Measurements from ENCODE around the gene CES1.
"Not testable (repeated sequence)": the region's sequence is repeated elsewhere in the genome, so short reads cannot be mapped to it uniquely, and the experiment has no call there.

Gene CES1

DNA sequence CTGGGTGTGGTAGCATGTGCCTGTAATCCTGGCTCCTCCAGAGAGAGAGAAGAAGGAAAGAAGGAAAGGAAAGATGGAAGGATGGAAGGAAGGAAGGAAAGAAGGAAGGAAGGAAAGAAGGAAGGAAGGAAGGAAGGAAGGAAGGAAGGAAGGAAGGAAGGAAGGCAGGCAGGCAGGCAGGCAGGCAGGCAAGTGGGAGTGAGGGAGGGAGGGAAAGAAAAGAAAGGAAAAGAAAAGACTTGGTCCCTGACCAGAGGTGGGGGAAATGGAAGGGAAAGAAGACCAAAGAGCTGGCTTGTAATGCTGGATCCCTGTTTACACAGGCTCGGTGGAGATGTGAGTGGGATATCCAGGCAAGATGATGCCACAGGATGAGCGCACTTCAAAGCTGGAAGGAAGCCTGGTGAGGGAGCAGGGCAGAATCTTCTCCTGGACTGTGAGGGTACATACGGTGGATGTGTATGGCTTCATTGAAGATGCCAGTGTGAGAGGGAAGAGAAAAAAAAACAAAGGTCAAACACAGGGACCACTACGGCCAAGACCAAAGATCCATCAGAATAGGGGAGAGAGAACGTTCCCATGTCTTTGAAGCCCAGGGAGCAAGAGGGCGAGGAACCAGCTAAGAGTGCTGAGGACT is 2.1 kb downstream of the CES1 start:
- no peaks in the 10 kb centered on the region for H3K27me3 ChIP-seq (ENCODE audit: insufficient read depth, low read depth, severe bottlenecking)
- TF ChIP-seq, protein P1, sequence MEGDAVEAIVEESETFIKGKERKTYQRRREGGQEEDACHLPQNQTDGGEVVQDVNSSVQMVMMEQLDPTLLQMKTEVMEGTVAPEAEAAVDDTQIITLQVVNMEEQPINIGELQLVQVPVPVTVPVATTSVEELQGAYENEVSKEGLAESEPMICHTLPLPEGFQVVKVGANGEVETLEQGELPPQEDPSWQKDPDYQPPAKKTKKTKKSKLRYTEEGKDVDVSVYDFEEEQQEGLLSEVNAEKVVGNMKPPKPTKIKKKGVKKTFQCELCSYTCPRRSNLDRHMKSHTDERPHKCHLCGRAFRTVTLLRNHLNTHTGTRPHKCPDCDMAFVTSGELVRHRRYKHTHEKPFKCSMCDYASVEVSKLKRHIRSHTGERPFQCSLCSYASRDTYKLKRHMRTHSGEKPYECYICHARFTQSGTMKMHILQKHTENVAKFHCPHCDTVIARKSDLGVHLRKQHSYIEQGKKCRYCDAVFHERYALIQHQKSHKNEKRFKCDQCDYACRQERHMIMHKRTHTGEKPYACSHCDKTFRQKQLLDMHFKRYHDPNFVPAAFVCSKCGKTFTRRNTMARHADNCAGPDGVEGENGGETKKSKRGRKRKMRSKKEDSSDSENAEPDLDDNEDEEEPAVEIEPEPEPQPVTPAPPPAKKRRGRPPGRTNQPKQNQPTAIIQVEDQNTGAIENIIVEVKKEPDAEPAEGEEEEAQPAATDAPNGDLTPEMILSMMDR (IDR thresholded peaks at IDR 0.05; ENCODE audit: low read depth, low read length) = no peak
- DNase-seq = no peak

DNA sequence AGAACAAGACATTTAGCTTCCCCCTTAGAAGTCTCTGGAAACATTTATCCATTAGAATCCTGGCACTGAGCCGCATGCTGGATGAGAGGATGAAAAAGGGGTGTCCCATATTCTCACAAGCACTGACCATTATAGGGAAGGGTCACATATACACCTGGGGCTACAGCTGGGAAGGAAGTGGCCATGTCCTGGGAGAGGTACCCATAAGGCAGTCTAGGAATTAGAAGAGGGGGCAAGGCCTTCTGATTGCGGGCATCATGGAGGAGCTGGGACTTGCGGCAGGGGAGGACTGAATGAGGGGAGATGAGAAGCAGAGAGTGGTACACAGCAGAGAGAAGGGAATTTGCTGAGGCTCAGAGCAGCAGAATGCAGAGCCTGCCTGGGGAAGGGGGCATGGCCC is 3.7 kb downstream of the CES1 start:
- H3K9me3 ChIP-seq (ENCODE audit: severe bottlenecking); H3K4me3 ChIP-seq (ENCODE audit: low read depth, low read length); H3K36me3 ChIP-seq; DNase-seq; H3K27me3 ChIP-seq (ENCODE audit: insufficient read depth, low read depth, severe bottlenecking); H3K27ac ChIP-seq: not testable (repeated sequence)

More for the DNA sequence above, 2.1 kb downstream of the CES1 start:
- Histone ChIP-seq H3K27ac (no peak overlapping the region), H3K9me3 (ENCODE audit: severe bottlenecking) (no peaks in the 10 kb centered on the region), H3K4me3 (ENCODE audit: low read depth, low read length) (no peak overlapping the region), H3K36me3 (no peaks in the 10 kb centered on the region)

DNA sequence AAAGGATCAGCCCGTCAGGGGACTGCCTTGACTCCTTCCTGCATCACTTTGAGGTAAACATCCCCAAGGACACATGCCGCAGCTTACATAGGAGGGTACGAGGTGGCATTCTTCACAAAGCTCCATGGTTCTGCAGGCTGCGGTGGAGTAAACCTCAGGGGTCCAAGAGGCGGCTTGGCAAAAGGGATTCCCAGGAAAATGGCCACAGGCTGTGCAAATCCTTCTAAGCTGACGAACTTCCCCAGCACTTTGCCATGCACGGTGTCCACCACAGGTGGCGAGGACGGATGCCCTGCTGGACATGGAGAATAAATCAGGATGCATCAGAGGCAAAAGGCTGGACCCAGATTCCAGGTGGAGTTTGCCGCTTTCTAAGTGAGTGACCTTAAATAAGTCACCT is 4.2 kb downstream of the CES1 start:
- Histone ChIP-seq H3K27me3 (ENCODE audit: insufficient read depth, low read depth, severe bottlenecking) (no peaks in the 10 kb centered on the region), H3K36me3 (no peaks in the 10 kb centered on the region), H3K9me3 (ENCODE audit: severe bottlenecking) (no peaks in the 10 kb centered on the region), H3K27ac (no peak overlapping the region), H3K4me3 (ENCODE audit: low read depth, low read length) (no peak overlapping the region)
- DNase-seq = no peak
- TF ChIP-seq, protein P1 (IDR thresholded peaks at IDR 0.05; ENCODE audit: low read depth, low read length) = no peak

DNA sequence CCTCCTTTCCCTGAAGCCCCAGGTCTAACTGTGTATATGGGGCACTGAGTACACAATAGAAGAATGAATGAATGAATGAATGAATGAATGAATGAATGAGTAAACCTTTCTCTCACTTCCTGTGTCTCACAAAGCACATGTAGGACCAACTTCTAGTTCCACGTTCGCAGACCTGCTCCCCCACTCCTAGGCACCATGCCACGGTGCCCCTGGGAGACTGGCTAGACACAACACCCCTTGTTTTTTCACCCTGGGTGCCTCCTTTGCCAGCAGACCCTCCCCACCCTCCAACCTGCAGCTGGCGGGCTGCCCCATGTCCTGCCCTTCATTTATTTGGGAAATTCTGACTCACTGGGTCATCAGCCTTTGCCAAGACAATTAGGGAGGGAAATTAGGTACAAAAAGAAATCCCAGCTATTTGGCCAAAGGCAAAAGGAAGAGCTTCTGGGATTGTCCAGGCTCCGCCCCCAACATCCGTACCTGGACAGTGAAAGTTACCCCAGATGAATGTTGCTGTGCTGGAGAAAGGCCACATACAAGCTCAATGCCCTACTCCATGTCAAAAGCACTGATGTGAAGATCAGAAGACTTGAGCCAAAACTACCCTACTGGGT is 7.7 kb downstream of the CES1 start:
- TF ChIP-seq, protein P1 (IDR thresholded peaks at IDR 0.05; ENCODE audit: low read depth, low read length) = no peak
- no peaks in the 10 kb centered on the region for H3K9me3 ChIP-seq (ENCODE audit: severe bottlenecking)
- no peaks in the 10 kb centered on the region for H3K27me3 ChIP-seq (ENCODE audit: insufficient read depth, low read depth, severe bottlenecking)
- no peak overlapping the region for H3K4me3 ChIP-seq (ENCODE audit: low read depth, low read length)
- DNase-seq = no peak
- no peak overlapping the region for H3K27ac ChIP-seq
- H3K36me3 ChIP-seq = no peaks in the 10 kb centered on the region

DNA sequence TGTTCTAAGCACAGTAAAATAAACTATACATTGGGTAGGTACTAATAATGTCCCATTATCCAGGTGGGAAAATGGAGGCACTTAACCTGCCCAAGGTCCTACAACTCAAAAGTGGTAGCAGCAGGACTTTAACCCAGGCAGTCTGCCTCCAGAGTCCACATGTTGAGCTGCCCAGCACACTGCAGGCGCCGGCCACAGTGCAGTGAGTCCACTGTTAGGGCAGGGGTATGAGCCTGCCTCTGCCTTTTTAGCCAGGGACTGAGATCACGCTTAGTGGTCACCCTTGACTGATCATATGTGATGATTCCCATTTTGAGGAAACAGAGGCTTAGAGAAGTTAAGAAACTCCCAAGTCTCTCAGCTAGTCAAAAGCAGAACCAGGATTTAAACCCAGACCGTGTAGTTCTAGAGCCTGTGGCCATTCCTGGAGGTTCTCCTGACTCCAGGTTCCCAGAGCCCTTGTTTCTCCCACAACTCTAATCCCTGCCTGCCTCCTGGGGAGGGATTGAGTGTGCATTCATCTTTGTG is 8.4 kb downstream of the CES1 start:
- Histone ChIP-seq H3K4me3 (ENCODE audit: low read depth, low read length) (no peak overlapping the region), H3K27me3 (ENCODE audit: insufficient read depth, low read depth, severe bottlenecking) (no peaks in the 10 kb centered on the region), H3K27ac (no peak overlapping the region), H3K9me3 (ENCODE audit: severe bottlenecking) (no peaks in the 10 kb centered on the region), H3K36me3 (no peaks in the 10 kb centered on the region)
- no peak for DNase-seq
- TF ChIP-seq, protein P1 (IDR thresholded peaks at IDR 0.05; ENCODE audit: low read depth, low read length) = no peak

DNA sequence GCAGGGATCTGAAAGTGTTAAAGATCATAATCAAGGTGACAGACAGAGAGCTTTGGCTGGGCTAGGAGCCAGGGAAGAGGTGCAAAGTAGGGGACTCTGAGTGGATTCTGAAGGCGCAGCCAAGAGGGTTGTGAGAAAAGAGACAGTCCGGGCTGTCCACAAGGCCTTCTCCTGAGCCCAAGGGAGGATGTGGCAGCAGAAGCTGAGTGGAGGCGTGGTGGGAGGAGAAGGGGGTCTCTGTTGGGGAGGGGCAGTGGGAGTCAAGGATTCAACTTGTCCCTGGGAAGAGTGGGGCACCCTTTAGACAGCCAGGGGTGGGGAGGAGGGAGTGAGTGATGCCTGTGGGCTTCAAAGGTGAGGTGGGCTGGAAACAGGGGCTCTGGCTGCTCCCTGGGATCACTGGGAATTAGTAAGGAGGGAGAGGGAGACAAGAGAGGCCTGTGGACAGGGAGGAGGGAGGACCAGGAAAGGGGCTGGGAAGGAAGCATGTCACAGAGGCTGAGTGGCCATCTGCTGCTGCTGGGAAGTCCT is 10.6 kb downstream of the CES1 start:
- H3K36me3 ChIP-seq = no peaks in the 10 kb centered on the region
- H3K27ac ChIP-seq = no peak overlapping the region
- DNase-seq = no peak
- H3K27me3 ChIP-seq (ENCODE audit: insufficient read depth, low read depth, severe bottlenecking) = no peaks in the 10 kb centered on the region
- no peaks in the 10 kb centered on the region for H3K9me3 ChIP-seq (ENCODE audit: severe bottlenecking)
- no peak overlapping the region for H3K4me3 ChIP-seq (ENCODE audit: low read depth, low read length)
- TF ChIP-seq, protein P1 (IDR thresholded peaks at IDR 0.05; ENCODE audit: low read depth, low read length) = no peak

Data from WERI-Rb-1 (cell line).